ENCODE data around the gene NHERF2. TPM values are rescaled to one million over a fixed set of nuclear protein-coding genes. Genes with fewer than 3 reads are reported as not detected.

The NHERF2 gene
- total RNA-seq, 6 experiments from 2014 or later: 129 to 284 (median 186) TPM

- Histone ChIP-seq H3K4me1 (peaks cover 0 to 50% (median 17%) of the 10 kb centered on the region in 4 donors), H3K9me3 (no peaks in the 10 kb centered on the region), H3K27ac (peak overlapping the region; percentile 86 to 96 (median 87)), H3K4me3 (peak overlapping the region; percentile 39 to 81 (median 74)), H3K36me3 (peaks cover 0 to 11% (median 3%) of the 10 kb centered on the region in 4 donors), H3K27me3 (no peaks in the 10 kb centered on the region)
- WGBS (ENCODE audit: insufficient coverage, low coverage, low lambda C conversion rate, missing lambda C conversion rate): 11% methylated on average over 10 of the region's 34 CpGs
- TF ChIP-seq POLR2A (IDR thresholded peaks at IDR 0.05) (peak; percentile 76), CTCF (IDR thresholded peaks at IDR 0.05) (peak in 1 of 4 donors; percentile 12)
- ATAC-seq (peak; percentile 29 to 50 (median 44)), DNase-seq (peak; percentile 85 to 92 (median 91))
- intact Hi-C loops (cut with DNase I): loop anchor here in 1 of 2 donors (5.0 kb wide), 1 partner anchor 117 kb away; no protein-coding TSS in a partner anchor
Measured at GRCh38 chr16:2035431-2036199, 8.9 kb downstream of the NHERF2 start.

- WGBS (ENCODE audit: insufficient coverage, low coverage, low lambda C conversion rate, missing lambda C conversion rate): 27% methylated on average over 2 of the region's 47 CpGs
- intact Hi-C loops (cut with DNase I): loop anchor here in 1 of 2 donors (5.0 kb wide), 1 partner anchor 116 kb away; no protein-coding TSS in a partner anchor
- Histone ChIP-seq H3K4me1 (peaks cover 1 to 58% (median 23%) of the 10 kb centered on the region in 4 donors), H3K27ac (peak overlapping the region; percentile 86 to 96 (median 87)), H3K9me3 (no peaks in the 10 kb centered on the region), H3K36me3 (peaks cover 0 to 6% (median 3%) of the 10 kb centered on the region in 4 donors), H3K4me3 (peak overlapping the region; percentile 39 to 81 (median 74)), H3K27me3 (no peaks in the 10 kb centered on the region)
- ATAC-seq: no peak
- peak in 2 of 3 donors; percentile 69 to 72 for DNase-seq
- no peak for TF ChIP-seq POLR2A (IDR thresholded peaks at IDR 0.05)
- peak in 2 of 4 donors; percentile 6 to 16 for TF ChIP-seq CTCF (IDR thresholded peaks at IDR 0.05)
Measured at GRCh38 chr16:2036200-2036966, 9.7 kb downstream of the NHERF2 start.

- DNase-seq (peak in 1 of 3 donors; percentile 67), ATAC-seq (no peak)
- Histone ChIP-seq H3K9me3 (no peaks in the 10 kb centered on the region), H3K36me3 (peaks cover 0 to 6% (median 3%) of the 10 kb centered on the region in 4 donors), H3K4me3 (peak overlapping the region; percentile 39 to 81 (median 74)), H3K4me1 (peaks cover 1 to 63% (median 26%) of the 10 kb centered on the region in 4 donors), H3K27me3 (no peaks in the 10 kb centered on the region), H3K27ac (peak overlapping the region in 2 of 3 donors; percentile 86 to 96)
- intact Hi-C loops (cut with DNase I): loop anchor here in 1 of 2 donors (5.0 kb wide), 1 partner anchor 115 kb away; no protein-coding TSS in a partner anchor
- WGBS (ENCODE audit: insufficient coverage, low coverage, low lambda C conversion rate, missing lambda C conversion rate): no CpG with 5 or more reads among the region's 15 CpGs
- TF ChIP-seq POLR2A (IDR thresholded peaks at IDR 0.05): no peak
Measured at GRCh38 chr16:2037115-2037514, 10.4 kb downstream of the NHERF2 start.

- no peak for ATAC-seq
- H3K4me1 ChIP-seq: peaks cover 1 to 60% (median 26%) of the 10 kb centered on the region in 4 donors
- TF ChIP-seq CTCF (IDR thresholded peaks at IDR 0.05) (no peak), POLR2A (IDR thresholded peaks at IDR 0.05) (no peak)
- no peaks in the 10 kb centered on the region for H3K9me3 ChIP-seq
- intact Hi-C loops (cut with DNase I): loop anchor here in 1 of 2 donors (5.0 kb wide), 1 partner anchor 114 kb away; no protein-coding TSS in a partner anchor
- no peaks in the 10 kb centered on the region for H3K27me3 ChIP-seq
- peaks cover 0 to 6% (median 3%) of the 10 kb centered on the region in 4 donors for H3K36me3 ChIP-seq
- H3K4me3 ChIP-seq: peak overlapping the region; percentile 39 to 81 (median 74)
- WGBS (ENCODE audit: insufficient coverage, low coverage, low lambda C conversion rate, missing lambda C conversion rate): 42% methylated on average over 16 of the region's 29 CpGs
- H3K27ac ChIP-seq: peak overlapping the region; percentile 70 to 96 (median 86)
- DNase-seq: peak in 1 of 3 donors; percentile 60
Measured at GRCh38 chr16:2037647-2038381, 11.1 kb downstream of the NHERF2 start.
